ENCODE data around the gene DHRS7C.
"Not testable (repeated sequence)": the region's sequence is repeated elsewhere in the genome, so short reads cannot be mapped to it uniquely, and the experiment has no call there.

Gene DHRS7C

DNA sequence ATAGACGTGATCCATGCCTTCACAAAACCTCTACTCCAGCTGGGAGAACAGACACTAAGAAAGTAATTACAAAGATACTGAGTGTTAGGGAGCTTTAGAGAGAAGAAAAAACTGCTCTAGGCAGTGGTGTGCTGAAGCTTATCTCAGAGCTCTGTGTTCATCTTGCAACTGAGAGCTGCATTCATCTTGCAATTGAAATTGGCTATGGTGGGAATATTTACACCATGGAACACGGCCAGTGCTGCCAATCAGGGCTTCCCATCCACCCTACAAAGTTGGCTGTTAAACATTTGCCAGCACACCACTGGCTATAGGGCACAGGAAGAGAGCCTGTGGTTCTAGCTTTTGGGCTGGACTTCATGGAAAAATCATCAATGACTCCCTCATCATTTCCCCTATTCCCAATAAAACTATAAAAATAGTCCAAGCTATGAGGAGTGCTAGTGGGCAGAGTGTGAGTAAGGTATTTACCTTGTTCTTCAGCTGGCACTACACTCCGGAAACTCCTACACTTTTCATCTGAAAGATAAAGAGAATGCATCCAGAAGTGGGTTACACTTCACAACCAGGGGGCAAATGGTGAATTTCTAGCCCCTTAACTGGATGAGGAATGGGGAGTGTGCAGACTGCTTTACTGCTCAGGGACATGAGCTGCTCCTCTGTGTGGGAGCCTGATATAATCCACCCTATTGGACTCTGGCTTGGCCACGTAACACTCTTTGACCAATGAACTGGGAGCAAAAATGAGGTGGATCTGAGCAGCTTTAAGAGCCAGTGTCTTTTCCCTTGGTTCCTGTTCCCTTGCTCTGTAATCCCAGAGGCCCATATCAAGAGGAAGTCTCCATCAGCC, 18.9 kb upstream of the DHRS7C start:
- DNase-seq (ENCODE audit: low read depth) = no peak

GRCh38 chr17:9809409-9809808, 18.0 kb upstream of the DHRS7C start:
- DNase-seq (ENCODE audit: low read depth) = no peak

- DNase-seq (ENCODE audit: low read depth) = no peak
Observed at GRCh38 chr17:9806699-9807098, 15.3 kb upstream of the DHRS7C start.

- no peak for DNase-seq (ENCODE audit: low read depth)
Observed at GRCh38 chr17:9805769-9806168, 14.4 kb upstream of the DHRS7C start.

DNA sequence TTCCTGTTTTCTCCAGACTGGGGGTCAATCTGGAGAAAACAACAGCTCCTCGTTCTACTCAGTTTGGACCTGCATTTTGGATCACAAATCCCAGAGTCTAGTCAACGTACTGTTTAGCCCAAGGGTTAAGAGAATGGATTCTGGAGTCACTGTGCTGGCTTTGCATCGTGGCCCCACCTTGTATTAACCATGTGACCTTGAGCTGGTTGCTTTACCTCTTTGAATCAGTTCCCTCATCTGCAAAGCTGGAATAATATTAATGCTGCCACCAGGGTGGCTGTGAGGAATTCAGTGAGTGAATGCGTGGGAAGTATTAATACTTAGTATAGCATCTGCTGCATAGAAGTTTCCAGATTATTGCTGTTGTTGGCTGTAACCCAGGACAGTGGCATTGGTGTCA, 11.3 kb upstream of the DHRS7C start:
- DNase-seq (ENCODE audit: low read depth) = no peak

DNA sequence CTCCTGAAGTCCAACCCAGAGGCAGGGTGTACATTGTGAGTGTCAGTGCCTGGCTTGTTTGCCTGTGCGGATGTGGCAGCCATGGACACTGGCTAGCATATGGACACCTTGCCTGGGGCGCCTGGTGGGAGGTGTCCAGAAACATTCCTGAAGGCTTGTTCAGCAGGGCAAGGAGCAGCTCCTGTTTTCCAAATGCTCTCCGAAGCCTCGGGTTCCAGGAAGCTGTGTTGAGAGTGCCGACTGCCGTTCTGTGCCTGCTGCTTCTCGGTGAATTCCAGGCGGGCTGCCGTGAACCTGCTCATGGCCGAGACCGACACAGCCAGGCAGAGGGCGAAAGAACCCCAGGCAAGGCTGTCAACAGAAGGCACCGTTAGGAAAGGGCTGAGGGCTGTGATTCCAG, 10.9 kb upstream of the DHRS7C start:
- DNase-seq (ENCODE audit: low read depth) = no peak

- no peak for DNase-seq (ENCODE audit: low read depth)
Observed at GRCh38 chr17:9801505-9801904, 10.1 kb upstream of the DHRS7C start.

DNA sequence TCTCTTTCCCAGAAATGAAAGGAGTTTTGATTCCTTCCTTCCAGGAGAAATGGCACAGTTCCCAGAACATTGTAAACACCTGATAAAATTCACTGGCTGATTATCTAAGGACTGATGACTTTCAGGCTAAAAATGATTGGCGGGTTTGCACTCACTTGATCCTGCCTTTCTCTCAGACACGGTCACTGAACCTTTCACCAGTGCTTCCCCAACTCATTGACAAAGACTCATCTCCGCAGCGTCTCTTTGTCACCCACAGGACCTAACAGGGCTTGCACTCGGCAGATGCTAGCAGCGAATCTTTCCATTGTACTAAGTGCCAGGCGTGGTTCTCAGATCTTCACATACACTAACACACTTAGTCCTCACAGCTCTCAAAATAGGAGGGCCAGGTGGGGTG, 7.3 kb upstream of the DHRS7C start:
- no peak for DNase-seq (ENCODE audit: low read depth)

DNA sequence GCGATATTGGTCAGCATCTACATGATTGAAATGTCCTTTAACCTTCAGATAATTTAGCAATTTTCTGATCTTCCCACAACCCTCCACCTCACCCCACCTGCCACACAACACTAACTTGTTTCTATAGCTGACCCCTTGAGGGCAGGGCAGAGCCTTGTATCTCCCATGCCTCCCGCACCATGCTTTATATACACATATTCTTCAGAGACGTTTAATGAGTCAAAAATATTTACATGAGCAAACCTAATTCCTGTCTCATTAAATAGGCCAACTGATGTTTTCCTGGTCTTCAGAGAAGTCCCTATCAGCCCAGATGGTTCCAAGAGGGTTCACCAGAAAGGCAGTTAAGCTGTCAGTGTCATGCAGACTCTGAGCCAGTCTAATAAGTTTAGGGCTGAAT, 6.6 kb upstream of the DHRS7C start:
- DNase-seq (ENCODE audit: low read depth) = no peak

- no peak for DNase-seq (ENCODE audit: low read depth)
Observed at GRCh38 chr17:9792181-9792840, 919 bp upstream of the DHRS7C start.

- DNase-seq (ENCODE audit: low read depth) = no peak
Observed at GRCh38 chr17:9790316-9790715, 1.1 kb downstream of the DHRS7C start.

- DNase-seq (ENCODE audit: low read depth) = no peak
Observed at GRCh38 chr17:9788601-9789000, 2.8 kb downstream of the DHRS7C start.

DNA sequence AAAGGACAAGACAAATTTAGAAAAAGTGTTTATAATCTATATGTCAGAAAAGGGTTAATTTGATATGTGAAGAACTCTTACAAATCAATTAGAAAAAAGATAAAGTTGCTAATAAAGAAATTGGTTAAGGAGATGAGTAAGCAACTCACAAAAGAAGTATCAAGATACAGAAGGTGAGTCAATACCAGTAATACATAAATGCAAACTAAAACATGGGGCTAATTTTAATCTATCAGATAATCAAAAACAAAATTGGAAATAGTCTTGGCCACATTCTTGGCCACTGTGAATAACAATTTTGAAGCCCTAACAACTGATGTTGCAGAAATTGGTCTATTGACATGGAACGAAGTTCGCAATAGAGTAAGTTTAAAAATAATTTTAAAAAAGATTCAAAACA, 6.8 kb downstream of the DHRS7C start:
- DNase-seq (ENCODE audit: low read depth) = no peak

GRCh38 chr17:9783465-9783864, 7.9 kb downstream of the DHRS7C start:
- DNase-seq (ENCODE audit: low read depth) = not testable (repeated sequence)

GRCh38 chr17:9783050-9783449, 8.3 kb downstream of the DHRS7C start:
- DNase-seq (ENCODE audit: low read depth) = no peak

DNA sequence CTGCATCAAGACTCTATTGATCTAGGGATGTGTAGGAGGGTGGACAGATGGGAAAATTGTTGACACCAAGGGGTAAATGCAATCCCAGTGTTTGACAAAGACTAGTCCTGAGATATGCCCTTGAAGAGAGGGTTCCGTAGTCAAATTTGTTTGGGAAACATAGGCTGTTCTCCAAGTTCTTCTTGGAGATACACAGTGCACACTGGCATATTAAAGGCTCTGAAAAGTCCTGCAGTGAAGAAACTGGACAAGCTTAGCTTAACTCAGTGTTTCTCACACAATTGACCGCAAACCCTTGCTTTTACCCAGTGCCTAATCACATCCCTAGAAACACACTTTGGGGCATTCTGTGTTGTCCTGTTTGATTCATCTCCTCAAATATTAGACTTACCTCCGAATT, 10.8 kb downstream of the DHRS7C start:
- no peak for DNase-seq (ENCODE audit: low read depth)

DNA sequence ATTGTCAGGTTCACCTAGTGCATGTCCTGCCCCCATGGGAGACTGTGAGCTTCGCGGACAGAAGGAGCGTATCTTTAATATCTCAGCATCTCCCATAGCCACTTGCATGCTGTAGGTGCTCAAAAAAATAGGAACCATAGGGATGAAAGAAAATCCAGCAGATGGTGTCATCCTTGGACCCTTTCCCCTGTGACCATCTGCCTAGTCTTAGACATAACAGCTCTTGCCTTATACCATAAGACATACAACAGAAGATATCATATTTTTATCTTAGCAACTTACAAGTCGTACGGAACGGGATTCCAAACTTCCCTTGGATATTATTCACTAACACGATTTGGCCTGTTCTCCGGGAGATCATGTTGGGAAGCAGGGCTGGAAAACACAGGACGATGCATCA, 14.5 kb downstream of the DHRS7C start:
- no peak for DNase-seq (ENCODE audit: low read depth)

DNA sequence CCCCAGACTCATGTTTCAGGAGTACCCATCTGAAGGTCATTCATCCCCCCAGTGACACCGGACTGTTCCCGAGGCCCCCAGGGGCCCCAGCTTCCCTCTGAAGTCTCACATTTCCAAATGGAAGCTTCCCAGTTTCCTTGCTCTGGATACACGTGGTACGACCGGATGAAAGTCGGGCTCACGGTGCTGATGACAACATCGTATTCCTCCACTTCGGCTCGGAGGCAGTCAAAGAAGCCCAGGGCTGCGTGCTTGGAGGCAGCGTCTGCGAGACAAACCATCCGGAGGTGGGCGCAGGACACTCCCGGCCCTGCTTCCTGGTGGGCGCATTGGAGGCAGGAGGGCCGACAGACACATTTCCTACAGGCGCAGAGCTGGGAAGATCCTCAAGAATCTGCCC, 18.7 kb downstream of the DHRS7C start:
- DNase-seq (ENCODE audit: low read depth) = no peak

DNA sequence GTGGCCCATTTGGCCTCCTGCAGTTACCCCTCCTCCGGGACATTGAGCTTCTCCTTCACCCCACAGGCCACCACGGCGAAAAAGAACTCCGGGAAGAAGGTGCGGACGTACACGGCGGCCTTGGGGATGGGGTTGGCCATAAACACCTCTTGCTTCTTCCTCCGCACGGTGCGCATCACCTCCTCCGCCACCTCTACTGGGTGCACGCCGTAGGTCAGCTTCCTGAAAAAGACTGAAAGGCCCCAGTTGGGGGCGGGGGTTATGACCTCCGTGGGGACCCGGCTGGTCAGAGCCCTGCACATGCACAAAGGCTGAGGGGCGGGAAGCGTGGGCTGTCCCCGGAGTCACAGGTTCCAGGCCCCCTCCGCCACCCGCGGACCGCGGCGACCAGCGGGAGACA, 19.9 kb downstream of the DHRS7C start:
- DNase-seq (ENCODE audit: low read depth) = no peak

GRCh38 chr17:9769036-9769695, 22.2 kb downstream of the DHRS7C start:
- DNase-seq (ENCODE audit: low read depth) = no peak

- no peak for DNase-seq (ENCODE audit: low read depth)
Observed at GRCh38 chr17:9768381-9768934, 22.9 kb downstream of the DHRS7C start.

- no peak for DNase-seq (ENCODE audit: low read depth)
Observed at GRCh38 chr17:9767432-9767991, 23.9 kb downstream of the DHRS7C start.
